Tibial artery (tissue), 4 donors: ENCODE results near the gene MALRD1.

Experiments
- DNase-seq, 2 donors: peaks; one replicate each; pipeline ENCODE4 v3.0.0-alpha.2; 2019
- H3K27ac ChIP-seq, 2 donors: fragments of 200-600 bp; sonication (generic) in 1 of 2; 1 replicate in 1 of 2; 2 replicates in 1 of 2; pipeline ENCODE4 v1.5.1; 2018 to 2019; ENCODE audit warnings: mild to moderate bottlenecking in 1 of 2
- H3K27me3 ChIP-seq, 2 donors: fragments of 200-600 bp; sonication (generic) in 1 of 2; one replicate each; pipeline versions ENCODE4 v1.5.1 to v1.6.0; 2016 to 2019
- H3K36me3 ChIP-seq, 3 donors: fragments of 200-600 bp; sonication (generic) in 2 of 3; one replicate each; pipeline ENCODE4 v1.5.1; 2016 to 2019; ENCODE audit warnings: mild to moderate bottlenecking in 2 of 3
- H3K4me1 ChIP-seq, 4 donors: fragments of 200-600 bp; sonication (generic) in 2 of 4; 1 replicate in 3 of 4; 2 replicates in 1 of 4; pipeline ENCODE4 v1.5.1; 2016 to 2019
- H3K4me3 ChIP-seq, 2 donors: fragments of 200-600 bp; sonication (generic) in 1 of 2; 1 replicate in 1 of 2; 2 replicates in 1 of 2; pipeline ENCODE4 v1.5.1; 2018 to 2019; ENCODE audit warnings: mild to moderate bottlenecking in 2 of 2
- H3K9me3 ChIP-seq, 3 donors: fragments of 200-600 bp; sonication (generic) in 1 of 3; one replicate each; pipeline ENCODE4 v1.5.1; 2016 to 2019
- CTCF ChIP-seq, 2 experiments: fragments of 200-600 bp in 1 of 2; fragments of 450-650 bp in 1 of 2; IDR thresholded peaks; one replicate each; pipeline ENCODE4 v1.5.1; 2017 to 2019; ENCODE audit warnings: antibody characterized with exemption in 2 of 2, mild to moderate bottlenecking in 1 of 2, moderate library complexity in 1 of 2
- intact Hi-C: fragments of 100-400 bp; cut with DNase I; formaldehyde crosslinking; loops from one replicate; pipeline ENCODE4 v1.15.0; 2023; ENCODE audit warnings: low total_unique reads

MALRD1 gene

GRCh38 chr10:19580691-19581090 lies 532.1 kb downstream of the MALRD1 start:
- no peak overlapping the region for H3K4me3 ChIP-seq
- intact Hi-C loops = no loop called here
- DNase-seq = no peak
- no peaks in the 10 kb centered on the region for H3K27me3 ChIP-seq
- no peak overlapping the region for H3K27ac ChIP-seq
- peaks cover 0 to 17% (median 4%) of the 10 kb centered on the region in 4 donors for H3K4me1 ChIP-seq
- H3K36me3 ChIP-seq = no peaks in the 10 kb centered on the region
- H3K9me3 ChIP-seq = no peaks in the 10 kb centered on the region
- TF ChIP-seq CTCF (IDR thresholded peaks at IDR 0.05) = no peak

DNA sequence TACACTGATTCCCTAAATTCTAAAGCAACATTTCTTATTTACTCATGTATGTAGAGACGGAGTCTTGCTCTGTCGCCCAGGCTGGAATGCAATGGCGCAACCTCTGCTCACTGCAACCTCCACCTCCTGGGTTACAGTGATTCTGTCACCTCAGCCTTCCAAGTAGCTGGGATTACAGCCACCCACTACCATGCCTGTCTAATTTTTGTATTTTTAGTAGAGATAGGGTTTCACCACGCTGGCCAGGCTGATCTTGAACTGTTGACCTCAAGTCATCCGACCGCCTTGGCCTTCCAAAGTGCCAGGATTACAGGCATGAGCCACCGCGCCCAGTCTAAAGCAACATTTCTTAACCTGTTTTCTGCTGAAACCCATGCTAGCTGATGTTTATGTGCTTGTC lies 540.0 kb downstream of the MALRD1 start:
- no peak for TF ChIP-seq CTCF (IDR thresholded peaks at IDR 0.05)
- H3K4me3 ChIP-seq = no peak overlapping the region
- DNase-seq = no peak

GRCh38 chr10:19592276-19592675 lies 543.7 kb downstream of the MALRD1 start:
- DNase-seq = no peak
- Histone ChIP-seq H3K9me3 (no peaks in the 10 kb centered on the region), H3K27ac (no peak overlapping the region), H3K4me3 (no peak overlapping the region), H3K4me1 (no peaks in the 10 kb centered on the region), H3K27me3 (no peaks in the 10 kb centered on the region), H3K36me3 (no peaks in the 10 kb centered on the region)
- intact Hi-C loops = no loop called here
- TF ChIP-seq CTCF (IDR thresholded peaks at IDR 0.05) = no peak

More for the DNA sequence above, 540.0 kb downstream of the MALRD1 start:
- no peaks in the 10 kb centered on the region for H3K4me1 ChIP-seq
- H3K36me3 ChIP-seq = no peaks in the 10 kb centered on the region
- intact Hi-C loops = no loop called here
- H3K9me3 ChIP-seq = peaks cover 0 to 4% (median 0%) of the 10 kb centered on the region in 3 donors
- no peaks in the 10 kb centered on the region for H3K27me3 ChIP-seq
- no peak overlapping the region for H3K27ac ChIP-seq

GRCh38 chr10:19595212-19595845 lies 546.7 kb downstream of the MALRD1 start:
- intact Hi-C loops = no loop called here
- no peak for TF ChIP-seq CTCF (IDR thresholded peaks at IDR 0.05)
- no peak overlapping the region for H3K27ac ChIP-seq
- no peaks in the 10 kb centered on the region for H3K9me3 ChIP-seq
- H3K4me1 ChIP-seq = no peaks in the 10 kb centered on the region
- no peak for DNase-seq
- H3K36me3 ChIP-seq = no peaks in the 10 kb centered on the region
- no peaks in the 10 kb centered on the region for H3K27me3 ChIP-seq
- no peak overlapping the region for H3K4me3 ChIP-seq

GRCh38 chr10:19605806-19606205 lies 557.2 kb downstream of the MALRD1 start:
- Histone ChIP-seq H3K4me1 (no peaks in the 10 kb centered on the region), H3K27ac (no peak overlapping the region), H3K36me3 (no peaks in the 10 kb centered on the region), H3K4me3 (no peak overlapping the region), H3K27me3 (no peaks in the 10 kb centered on the region), H3K9me3 (no peaks in the 10 kb centered on the region)
- no peak for DNase-seq
- no peak for TF ChIP-seq CTCF (IDR thresholded peaks at IDR 0.05)
- intact Hi-C loops = no loop called here

GRCh38 chr10:19606968-19607367 lies 558.4 kb downstream of the MALRD1 start:
- no peak for TF ChIP-seq CTCF (IDR thresholded peaks at IDR 0.05)

More at GRCh38 chr10:19606968-19607367, 558.4 kb downstream of the MALRD1 start:
- no peaks in the 10 kb centered on the region for H3K27me3 ChIP-seq
- no peaks in the 10 kb centered on the region for H3K36me3 ChIP-seq
- DNase-seq = no peak
- intact Hi-C loops = no loop called here
- no peak overlapping the region for H3K27ac ChIP-seq
- no peaks in the 10 kb centered on the region for H3K9me3 ChIP-seq
- no peak overlapping the region for H3K4me3 ChIP-seq
- no peaks in the 10 kb centered on the region for H3K4me1 ChIP-seq
